HepG2 (cell line): Measurements from ENCODE around the gene SOX12. TPM values are rescaled to one million over a fixed set of nuclear protein-coding genes. Genes with fewer than 3 reads are reported as not detected.

Experiments
- AHR ChIP-seq: IDR thresholded peaks from 2 replicates; pipeline ENCODE4 v1.6.1; 2018; ENCODE audit warnings: missing genetic modification reagents, missing compliant biosample characterization
- CC2D1A ChIP-seq: sonication (generic); formaldehyde crosslinking; IDR thresholded peaks from 2 replicates; pipeline ENCODE4 v1.8.1; 2023; ENCODE audit warnings: mild to moderate bottlenecking, missing genetic modification reagents
- CREBL2 ChIP-seq: sonication (generic); formaldehyde crosslinking; IDR thresholded peaks from 2 replicates; pipeline ENCODE4 v1.8.1; 2023; ENCODE audit warnings: missing genetic modification reagents, mild to moderate bottlenecking, borderline replicate concordance
- FOXA1 ChIP-seq, 2 experiments: fragments of 450-650 bp in 1 of 2; sonication (generic) in 1 of 2; formaldehyde crosslinking in 1 of 2; IDR thresholded peaks; 2 replicates each; pipeline versions ENCODE4 v1.4.0 to v1.6.1; 2016 to 2020; ENCODE audit warnings: missing genetic modification reagents in 1 of 2
- GATAD2A ChIP-seq: IDR thresholded peaks from 2 replicates; pipeline ENCODE4 v1.6.1; 2016
- HNF1B ChIP-seq: sonication (generic); formaldehyde crosslinking; IDR thresholded peaks from 2 replicates; pipeline ENCODE4 v1.5.1; 2020; ENCODE audit warnings: mild to moderate bottlenecking, moderate library complexity, missing genetic modification reagents
- HOXA3 ChIP-seq: sonication (generic); formaldehyde crosslinking; IDR thresholded peaks from 2 replicates; pipeline ENCODE4 v1.5.0; 2020; ENCODE audit warnings: missing genetic modification reagents
- HOXD1 ChIP-seq: sonication (generic); formaldehyde crosslinking; IDR thresholded peaks from 2 replicates; pipeline ENCODE4 v1.5.0; 2020; ENCODE audit warnings: missing genetic modification reagents
- KDM4B ChIP-seq: sonication (generic); formaldehyde crosslinking; IDR thresholded peaks from 2 replicates; pipeline ENCODE4 v1.4.0; 2020; ENCODE audit warnings: missing genetic modification reagents
- SCMH1 ChIP-seq: sonication (generic); formaldehyde crosslinking; IDR thresholded peaks from 2 replicates; pipeline ENCODE4 v1.9.0; 2021; ENCODE audit warnings: missing genetic modification reagents, mild to moderate bottlenecking, borderline replicate concordance
- SRSF1 ChIP-seq: fragments of 200-400 bp; formaldehyde crosslinking; optimal IDR thresholded peaks from 2 replicates; pipeline ENCODE3; 2017; ENCODE audit warnings: mild to moderate bottlenecking, low read depth, low read length, moderate library complexity
- TCF12 ChIP-seq, 2 experiments: fragments of 450-650 bp in 1 of 2; sonication (generic) in 1 of 2; formaldehyde crosslinking in 1 of 2; IDR thresholded peaks; 2 replicates each; pipeline versions ENCODE4 v1.6.1 to v1.8.0; 2017 to 2022; ENCODE audit warnings: antibody characterized with exemption in 1 of 2, mild to moderate bottlenecking in 1 of 2, missing genetic modification reagents in 1 of 2, moderate library complexity in 1 of 2
- TRIM22 ChIP-seq: fragments of 450-650 bp; IDR thresholded peaks from 2 replicates; pipeline ENCODE4 v1.6.1; 2017
- XRCC5 ChIP-seq: fragments of 200-400 bp; formaldehyde crosslinking; optimal IDR thresholded peaks from 2 replicates; pipeline ENCODE3; 2017; ENCODE audit warnings: mild to moderate bottlenecking, low read length
- ZFP1 ChIP-seq: IDR thresholded peaks from 2 replicates; pipeline ENCODE4 v1.6.1; 2016
- ZFP37 ChIP-seq: sonication (generic); formaldehyde crosslinking; IDR thresholded peaks from 2 replicates; pipeline ENCODE4 v1.4.0; 2020; ENCODE audit warnings: missing genetic modification reagents, borderline replicate concordance
- ZNF333 ChIP-seq: sonication (generic); formaldehyde crosslinking; IDR thresholded peaks from 2 replicates; pipeline ENCODE4 v1.4.0; 2020; ENCODE audit warnings: mild to moderate bottlenecking, missing genetic modification reagents, borderline replicate concordance
- ZNF512B ChIP-seq: sonication (generic); formaldehyde crosslinking; IDR thresholded peaks from 2 replicates; pipeline ENCODE4 v1.5.1; 2020; ENCODE audit warnings: missing genetic modification reagents, mild to moderate bottlenecking, borderline replicate concordance
- ZNF543 ChIP-seq: sonication (generic); formaldehyde crosslinking; IDR thresholded peaks from 2 replicates; pipeline ENCODE4 v1.4.0; 2020; ENCODE audit warnings: mild to moderate bottlenecking, missing genetic modification reagents
- ZNF550 ChIP-seq: sonication (generic); formaldehyde crosslinking; IDR thresholded peaks from 2 replicates; pipeline ENCODE4 v1.4.0; 2020; ENCODE audit warnings: mild to moderate bottlenecking, missing genetic modification reagents, borderline replicate concordance
- ZNF556 ChIP-seq: sonication (generic); formaldehyde crosslinking; IDR thresholded peaks from 2 replicates; pipeline ENCODE4 v1.4.0; 2020; ENCODE audit warnings: mild to moderate bottlenecking, missing genetic modification reagents, borderline replicate concordance
- ZNF557 ChIP-seq: sonication (generic); formaldehyde crosslinking; IDR thresholded peaks from 2 replicates; pipeline ENCODE4 v1.4.0; 2020; ENCODE audit warnings: missing genetic modification reagents
- ZNF570 ChIP-seq: sonication (generic); formaldehyde crosslinking; IDR thresholded peaks from 2 replicates; pipeline ENCODE4 v1.4.0; 2020; ENCODE audit warnings: mild to moderate bottlenecking, missing genetic modification reagents, borderline replicate concordance
- ZNF589 ChIP-seq: sonication (generic); formaldehyde crosslinking; conservative IDR thresholded peaks from 2 replicates; pipeline ENCODE4 v1.8.0; 2022; ENCODE audit warnings: mild to moderate bottlenecking, moderate library complexity, missing genetic modification reagents
- ZNF746 ChIP-seq: sonication (generic); formaldehyde crosslinking; IDR thresholded peaks from 2 replicates; pipeline ENCODE4 v1.8.0; 2022; ENCODE audit warnings: mild to moderate bottlenecking, missing genetic modification reagents
- ZNF775 ChIP-seq: sonication (generic); formaldehyde crosslinking; IDR thresholded peaks from 2 replicates; pipeline ENCODE4 v1.4.0; 2020; ENCODE audit warnings: missing genetic modification reagents, mild to moderate bottlenecking, moderate library complexity, borderline replicate concordance
- polyA plus RNA-seq, 8 experiments: library from polyadenylated mRNA; depleted of rRNA in 3 of 8; stranded (reverse) in 7 of 8; unstranded in 1 of 8; fragments of >200 nt; fragmentation: Illumina TruSeq in 4 of 8; extraction: Trizol in 4 of 8; gene quantifications; 2 replicates each; pipeline versions ENCODE4 v1.2.1 to v1.2.3, GENCODE V29; 2011 to 2016; ENCODE audit warnings: low read depth in 4 of 8, missing spikeins in 1 of 8, mixed read lengths in 1 of 8; ENCODE audit not compliant: insufficient read depth in 1 of 8
- total RNA-seq, 5 experiments: library from RNA; depleted of rRNA; stranded (reverse); fragments of >200 nt; fragmentation: Illumina TruSeq; extraction: Trizol; gene quantifications; 2 replicates each; pipeline ENCODE4 v1.2.3, GENCODE V29; 2016; ENCODE audit warnings: low read depth in 1 of 5

The SOX12 gene
- total and polyA plus RNA-seq, 2 of the 13 experiments (the other 11 are each of a cell fraction or from before 2014, with no cell fraction given), result 10.0 to 18.7 TPM

GRCh38 chr20:326645-327185, 1.4 kb downstream of the SOX12 start (continued):
- TF ChIP-seq ZNF512B (CRISPR knock-in tag), result peak; percentile 90; the same call in 1 of the 2 replicates
- no peak for TF ChIP-seq SCMH1 (CRISPR knock-in tag)
- no peak for TF ChIP-seq TCF12 (IDR thresholded peaks at IDR 0.05)
- TF ChIP-seq TCF12 (CRISPR knock-in tag; IDR thresholded peaks at IDR 0.05), result no peak
- no peak; the same call in 1 of the 2 replicates for TF ChIP-seq ZNF746 (CRISPR knock-in tag)
- TF ChIP-seq HOXD1 (CRISPR knock-in tag), result no peak
- TF ChIP-seq ZNF543, result no peak; the same call in 1 of the 2 replicates
- TF ChIP-seq ZNF557 (CRISPR knock-in tag), result no peak
- peak; percentile 78; the same call in 1 of the 2 replicates for TF ChIP-seq KDM4B (CRISPR knock-in tag)
- TF ChIP-seq ZNF775 (CRISPR knock-in tag), result no peak
- TF ChIP-seq HNF1B, result no peak
- no peak for TF ChIP-seq TRIM22
- no peak for TF ChIP-seq ZNF589 (CRISPR knock-in tag)
- TF ChIP-seq CC2D1A (CRISPR knock-in tag), result no peak
- no peak for TF ChIP-seq FOXA1 (IDR thresholded peaks at IDR 0.05)
- TF ChIP-seq FOXA1 (CRISPR knock-in tag; IDR thresholded peaks at IDR 0.05), result peak; percentile 72
- TF ChIP-seq ZNF333 (CRISPR knock-in tag), result no peak
- TF ChIP-seq XRCC5, result no peak
- no peak for TF ChIP-seq ZFP1 (CRISPR knock-in tag)
- no peak for TF ChIP-seq ZNF550 (CRISPR knock-in tag)
- TF ChIP-seq CREBL2, result no peak
- no peak; the same call in 1 of the 2 replicates for TF ChIP-seq AHR (CRISPR knock-in tag)
- peak; percentile 78; the same call in 1 of the 2 replicates for TF ChIP-seq ZFP37
- TF ChIP-seq ZNF556, result no peak; the same call in 1 of the 2 replicates
- no peak for TF ChIP-seq HOXA3 (CRISPR knock-in tag)
- no peak; the same call in 1 of the 2 replicates for TF ChIP-seq GATAD2A (CRISPR knock-in tag)
- no peak for TF ChIP-seq SRSF1
- no peak for TF ChIP-seq ZNF570 (CRISPR knock-in tag)
